H9 (cell line): ENCODE measurements around the gene NOG. TPM values are rescaled to one million over a fixed set of nuclear protein-coding genes. Genes with fewer than 3 reads are reported as not detected.

Experiments used
- DNase-seq: peaks from one replicate; pipeline ENCODE4 v3.0.0-alpha.2; 2017
- H2AFZ ChIP-seq: one replicate; pipeline ENCODE4 v1.6.1; 2013; ENCODE audit warnings: mild to moderate bottlenecking, low read length, control low read depth, moderate library complexity
- H2AK5ac ChIP-seq: 2 replicates; pipeline ENCODE4 v1.6.1; 2013; ENCODE audit warnings: low read length, control low read depth, mixed read lengths; ENCODE audit not compliant: insufficient read length
- H2BK120ac ChIP-seq: one replicate; pipeline ENCODE4 v1.6.1; 2013; ENCODE audit warnings: low read depth, mild to moderate bottlenecking, low read length, control low read depth, inconsistent platforms; ENCODE audit not compliant: poor library complexity, severe bottlenecking
- H2BK12ac ChIP-seq: 2 replicates; pipeline ENCODE4 v1.6.1; 2013; ENCODE audit warnings: low read length, control low read depth, mixed read lengths, low read depth; ENCODE audit not compliant: insufficient read length
- H2BK15ac ChIP-seq: 2 replicates; pipeline ENCODE4 v1.6.1; 2013; ENCODE audit warnings: low read depth, low read length, control low read depth
- H2BK20ac ChIP-seq: one replicate; pipeline ENCODE4 v1.6.1; 2013; ENCODE audit warnings: low read depth, mild to moderate bottlenecking, low read length, control low read depth, inconsistent platforms; ENCODE audit not compliant: poor library complexity, severe bottlenecking
- H2BK5ac ChIP-seq: 2 replicates; pipeline ENCODE4 v1.6.1; 2013; ENCODE audit warnings: low read length, control low read depth, mixed read lengths; ENCODE audit not compliant: insufficient read length
- H3K14ac ChIP-seq: 2 replicates; pipeline ENCODE4 v1.6.1; 2013; ENCODE audit warnings: low read length, control low read depth; ENCODE audit not compliant: insufficient read depth
- H3K18ac ChIP-seq: 2 replicates; pipeline ENCODE4 v1.6.1; 2013; ENCODE audit warnings: low read depth, mild to moderate bottlenecking, mixed read lengths, low read length, control low read depth; ENCODE audit not compliant: insufficient read length
- H3K23ac ChIP-seq: 2 replicates; pipeline ENCODE4 v1.6.1; 2013; ENCODE audit warnings: low read length, control low read depth, mixed read lengths, low read depth; ENCODE audit not compliant: insufficient read length
- H3K23me2 ChIP-seq: 2 replicates; pipeline ENCODE4 v1.6.1; 2013; ENCODE audit warnings: low read depth, mild to moderate bottlenecking, mixed read lengths, low read length, control low read depth; ENCODE audit not compliant: insufficient read length, poor library complexity, severe bottlenecking
- H3K27ac ChIP-seq: 2 replicates; pipeline ENCODE4 v1.5.1; 2013; ENCODE audit warnings: low read length, control low read depth, mixed read lengths, low read depth; ENCODE audit not compliant: insufficient read length
- H3K27me3 ChIP-seq: 2 replicates; pipeline ENCODE4 v1.6.1; 2013; ENCODE audit warnings: low read length, control low read depth, inconsistent platforms; ENCODE audit not compliant: insufficient read depth
- H3K4ac ChIP-seq: 2 replicates; pipeline ENCODE4 v1.6.1; 2013; ENCODE audit warnings: low read depth, mild to moderate bottlenecking, control low read depth, inconsistent platforms, low read length, moderate library complexity
- H3K4me1 ChIP-seq: 2 replicates; pipeline ENCODE4 v1.6.1; 2013; ENCODE audit warnings: low read length, control low read depth, inconsistent platforms; ENCODE audit not compliant: insufficient read depth
- H3K4me2 ChIP-seq: 2 replicates; pipeline ENCODE4 v1.6.1; 2013; ENCODE audit warnings: low read length, control low read depth, mixed read lengths; ENCODE audit not compliant: insufficient read length, insufficient read depth
- H3K56ac ChIP-seq: 2 replicates; pipeline ENCODE4 v1.6.1; 2013; ENCODE audit warnings: low read depth, mild to moderate bottlenecking, mixed read lengths, low read length, control low read depth; ENCODE audit not compliant: insufficient read length
- H3K79me1 ChIP-seq: 2 replicates; pipeline ENCODE4 v1.6.1; 2013; ENCODE audit warnings: low read depth, mild to moderate bottlenecking, moderate library complexity, low read length, control low read depth, inconsistent platforms; ENCODE audit not compliant: insufficient read depth, poor library complexity, severe bottlenecking
- H3K79me2 ChIP-seq: 2 replicates; pipeline ENCODE4 v1.6.1; 2013; ENCODE audit warnings: low read length, control low read depth, inconsistent platforms; ENCODE audit not compliant: insufficient read depth
- H3K9ac ChIP-seq: 2 replicates; pipeline ENCODE4 v1.6.1; 2013; ENCODE audit warnings: low read length, control low read depth, mixed read lengths; ENCODE audit not compliant: insufficient read length; ENCODE audit errors: extremely low read depth
- H3K9me3 ChIP-seq: one replicate; pipeline ENCODE4 v1.6.1; 2013; ENCODE audit warnings: low read depth, low read length, inconsistent platforms; ENCODE audit not compliant: control insufficient read depth
- H3T11ph ChIP-seq: one replicate; pipeline ENCODE4 v1.6.1; 2013; ENCODE audit warnings: mild to moderate bottlenecking, low read length, control low read depth, inconsistent platforms
- H4K20me1 ChIP-seq: one replicate; pipeline ENCODE4 v1.6.1; 2013; ENCODE audit not compliant: control insufficient read depth, insufficient read length, insufficient read depth
- H4K5ac ChIP-seq: 2 replicates; pipeline ENCODE4 v1.6.1; 2013; ENCODE audit warnings: low read depth, mild to moderate bottlenecking, mixed read lengths, low read length, control low read depth; ENCODE audit not compliant: insufficient read length
- H4K8ac ChIP-seq: replicated peaks from 2 replicates; pipeline ENCODE4 v1.6.1; 2013; ENCODE audit warnings: low read length, control low read depth, mixed read lengths, low read depth; ENCODE audit not compliant: insufficient read length
- H4K91ac ChIP-seq: 2 replicates; pipeline ENCODE4 v1.6.1; 2013; ENCODE audit warnings: low read depth, mild to moderate bottlenecking, moderate library complexity, mixed read lengths, low read length, control low read depth; ENCODE audit not compliant: insufficient read length
- H3K27ac Mint-ChIP-seq, 3 experiments: 2 replicates in 2 of 3; 3 replicates in 1 of 3; pipeline ENCODE4 v1.8.0; 2020 to 2021; ENCODE audit warnings: mixed read lengths in 3 of 3, mild to moderate bottlenecking in 1 of 3, moderate library complexity in 1 of 3
- H3K27me3 Mint-ChIP-seq: 2 replicates; pipeline ENCODE4 v1.8.0; 2021; ENCODE audit warnings: low read depth, mild to moderate bottlenecking, moderate library complexity, mixed read lengths
- H3K36me3 Mint-ChIP-seq, 3 experiments: 2 replicates in 2 of 3; 3 replicates in 1 of 3; pipeline ENCODE4 v1.8.0; 2020 to 2021; ENCODE audit warnings: low read depth in 3 of 3, mixed read lengths in 3 of 3; ENCODE audit not compliant: insufficient read depth in 1 of 3
- H3K4me1 Mint-ChIP-seq, 2 experiments: 2 replicates each; pipeline ENCODE4 v1.8.0; 2020; ENCODE audit warnings: mixed read lengths in 2 of 2
- H3K4me3 Mint-ChIP-seq, 2 experiments: 2 replicates in 1 of 2; 3 replicates in 1 of 2; pipeline ENCODE4 v1.8.0; 2020 to 2021; ENCODE audit warnings: mild to moderate bottlenecking in 2 of 2, mixed read lengths in 2 of 2, moderate library complexity in 1 of 2
- H3K9me3 Mint-ChIP-seq, 2 experiments: 2 replicates in 1 of 2; 3 replicates in 1 of 2; pipeline ENCODE4 v1.8.0; 2020; ENCODE audit warnings: mild to moderate bottlenecking in 2 of 2, mixed read lengths in 2 of 2, moderate library complexity in 1 of 2
- WGBS: extraction: QIAGEN DNeasy Blood & Tissue Kit; methylation state at CpG from one replicate; pipeline ENCODE4 v1.1.7; 2013; ENCODE audit warnings: missing lambda C conversion rate, low lambda C conversion rate, mixed read lengths; ENCODE audit not compliant: insufficient read length; ENCODE audit errors: extremely low coverage; 5-methylcytosine and 5-hydroxymethylcytosine counted together
- total RNA-seq: library from RNA; stranded (reverse); gene quantifications from 2 replicates; pipeline ENCODE4 v1.2.1, GENCODE V29; 2021
- TF ChIP-seq, protein P1 (sequence below): fragments of 200-600 bp; sonication (generic); conservative IDR thresholded peaks from 3 replicates; pipeline ENCODE4 v1.8.0; 2021; ENCODE audit warnings: antibody characterized with exemption, mild to moderate bottlenecking

Gene NOG
- total RNA-seq, 1 experiment from 2014 or later: not detected

GRCh38 chr17:56548661-56549060, 44.8 kb upstream of the NOG start:
- Histone ChIP-seq H3K18ac (no peak overlapping the region), H3K4me1 (no peaks in the 10 kb centered on the region), H3K27me3 (no peaks in the 10 kb centered on the region), H2BK5ac (no peak overlapping the region), H3K4me2 (no peak overlapping the region), H4K20me1 (no peaks in the 10 kb centered on the region), H4K91ac (no peak overlapping the region), H3K23me2 (no peaks in the 10 kb centered on the region), H4K5ac (no peak overlapping the region), H2BK120ac (no peak overlapping the region), H2AK5ac (no peak overlapping the region), H3T11ph (no peak overlapping the region), H3K14ac (no peak overlapping the region), H2BK15ac (no peak overlapping the region), H3K56ac (no peak overlapping the region), H3K27ac (no peak overlapping the region), H3K79me2 (no peaks in the 10 kb centered on the region), H4K8ac (no peak overlapping the region), H3K9me3 (no peaks in the 10 kb centered on the region), H3K23ac (no peak overlapping the region), H3K4ac (no peak overlapping the region), H2BK20ac (no peak overlapping the region), H2BK12ac (no peak overlapping the region), H3K9ac (no peak overlapping the region), H3K79me1 (no peaks in the 10 kb centered on the region), H2AFZ (no peak overlapping the region)
- H3K9me3 Mint-ChIP-seq: peaks cover 8 to 9% of the 10 kb centered on the region in 2 experiments; a peak in 4 of 5 replicates
- no CpG with 5 or more reads among the region's 4 CpGs for WGBS
- TF ChIP-seq, protein P1, sequence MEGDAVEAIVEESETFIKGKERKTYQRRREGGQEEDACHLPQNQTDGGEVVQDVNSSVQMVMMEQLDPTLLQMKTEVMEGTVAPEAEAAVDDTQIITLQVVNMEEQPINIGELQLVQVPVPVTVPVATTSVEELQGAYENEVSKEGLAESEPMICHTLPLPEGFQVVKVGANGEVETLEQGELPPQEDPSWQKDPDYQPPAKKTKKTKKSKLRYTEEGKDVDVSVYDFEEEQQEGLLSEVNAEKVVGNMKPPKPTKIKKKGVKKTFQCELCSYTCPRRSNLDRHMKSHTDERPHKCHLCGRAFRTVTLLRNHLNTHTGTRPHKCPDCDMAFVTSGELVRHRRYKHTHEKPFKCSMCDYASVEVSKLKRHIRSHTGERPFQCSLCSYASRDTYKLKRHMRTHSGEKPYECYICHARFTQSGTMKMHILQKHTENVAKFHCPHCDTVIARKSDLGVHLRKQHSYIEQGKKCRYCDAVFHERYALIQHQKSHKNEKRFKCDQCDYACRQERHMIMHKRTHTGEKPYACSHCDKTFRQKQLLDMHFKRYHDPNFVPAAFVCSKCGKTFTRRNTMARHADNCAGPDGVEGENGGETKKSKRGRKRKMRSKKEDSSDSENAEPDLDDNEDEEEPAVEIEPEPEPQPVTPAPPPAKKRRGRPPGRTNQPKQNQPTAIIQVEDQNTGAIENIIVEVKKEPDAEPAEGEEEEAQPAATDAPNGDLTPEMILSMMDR: no peak
- no peak for DNase-seq
- H3K4me1 Mint-ChIP-seq: peaks cover 9 to 16% of the 10 kb centered on the region in 2 experiments
- H3K27ac Mint-ChIP-seq: no peak overlapping the region
- no peak overlapping the region for H3K4me3 Mint-ChIP-seq
- 0 out of 2 replicates have a peak, but pooled peaks cover 3% of the 10 kb centered on the region for H3K27me3 Mint-ChIP-seq
- H3K36me3 Mint-ChIP-seq: no peaks in the 10 kb centered on the region
